H4 (cell line): ENCODE measurements around the gene TOP3A. TPM values are rescaled to one million over a fixed set of nuclear protein-coding genes. Genes with fewer than 3 reads are reported as not detected.

Experiments
- DNase-seq: peaks from one replicate; pipeline ENCODE4 v3.0.0-alpha.2; 2015; ENCODE audit warnings: low spot score
- total RNA-seq: library from RNA; depleted of rRNA; stranded (reverse); fragments of >200 nt; shearing (Covaris generic); gene quantifications from 2 replicates; pipeline ENCODE4 v1.2.3, GENCODE V29; 2014

Gene TOP3A
- total RNA-seq, 1 experiment from 2014 or later: 25.6 TPM

GRCh38 chr17:18253947-18254821 is 60.6 kb downstream of the TOP3A start:
- no peak for DNase-seq

DNA sequence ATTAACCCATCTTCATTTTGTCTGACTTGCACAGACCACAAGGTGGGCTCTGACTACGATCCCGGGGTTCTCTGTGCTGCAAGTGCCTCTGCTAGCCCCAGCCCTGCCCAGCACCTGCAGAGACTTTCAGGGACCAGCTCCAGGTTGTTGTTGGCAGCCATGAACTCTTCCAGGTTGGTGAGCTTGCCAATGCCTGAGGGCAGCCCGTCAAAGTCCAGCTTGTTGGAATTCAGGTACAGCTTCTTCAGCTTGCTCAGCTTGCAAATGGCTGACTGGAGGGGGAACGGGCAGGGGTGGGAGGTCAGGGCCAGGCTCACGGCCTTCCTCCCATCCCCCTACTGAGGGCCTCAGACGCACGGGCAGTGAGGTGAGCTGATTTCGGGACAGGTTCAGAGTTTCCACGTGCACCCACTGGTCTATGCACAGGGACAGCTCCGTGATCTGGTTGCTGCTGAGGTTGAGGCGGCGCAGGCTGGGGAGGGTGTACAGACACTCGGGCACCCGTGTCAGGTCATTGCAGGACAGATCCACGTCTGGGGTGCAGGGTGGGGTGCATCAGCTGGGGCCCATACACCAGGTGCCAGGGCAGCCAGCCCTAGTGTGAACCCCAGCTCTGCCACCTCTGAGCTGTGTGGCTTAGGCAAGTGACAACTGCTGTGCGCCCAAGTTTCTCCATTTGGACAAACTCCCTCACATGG is 61.5 kb downstream of the TOP3A start:
- DNase-seq: no peak

GRCh38 chr17:18252160-18252559 is 62.6 kb downstream of the TOP3A start:
- no peak for DNase-seq

DNA sequence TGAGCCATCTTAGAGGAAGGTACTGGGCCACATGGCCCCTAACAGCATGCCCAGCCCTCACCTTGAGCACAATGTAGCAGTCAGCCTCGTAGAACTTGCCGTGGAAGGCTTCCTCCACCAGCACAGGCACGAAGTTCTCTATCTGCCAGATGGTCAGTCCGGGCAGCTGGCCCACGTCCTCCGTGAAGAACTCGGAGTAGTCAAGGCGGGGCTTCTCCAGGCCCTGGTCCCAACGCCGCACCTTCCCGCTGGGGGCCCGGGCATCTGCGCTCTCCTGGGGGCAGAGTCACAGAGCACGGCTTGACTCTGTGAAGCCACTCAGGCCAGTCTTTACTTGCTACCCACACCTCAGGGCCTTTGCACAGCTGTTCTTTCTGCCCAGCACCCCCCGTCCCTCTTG is 63.6 kb downstream of the TOP3A start:
- DNase-seq: no peak

DNA sequence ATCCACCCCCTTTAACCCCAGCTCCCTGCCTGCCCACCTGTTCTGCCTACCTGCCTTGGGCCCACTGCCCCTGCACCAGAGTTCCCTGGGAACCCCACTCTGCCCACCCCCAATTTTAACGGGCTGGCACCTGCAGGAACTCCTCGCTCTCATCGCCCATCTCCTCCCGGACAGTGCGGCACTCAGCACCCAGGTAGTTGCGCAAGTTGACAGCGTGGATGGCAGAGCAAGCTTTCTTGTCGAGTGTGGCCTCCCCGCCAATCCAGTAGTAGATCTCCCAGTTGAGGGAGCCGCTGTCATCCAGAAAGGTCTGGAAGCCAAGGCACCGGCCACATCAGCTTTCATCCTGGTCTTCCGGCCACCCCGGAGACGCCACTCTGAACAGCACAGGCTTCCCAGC is 64.1 kb downstream of the TOP3A start:
- no peak for DNase-seq

DNA sequence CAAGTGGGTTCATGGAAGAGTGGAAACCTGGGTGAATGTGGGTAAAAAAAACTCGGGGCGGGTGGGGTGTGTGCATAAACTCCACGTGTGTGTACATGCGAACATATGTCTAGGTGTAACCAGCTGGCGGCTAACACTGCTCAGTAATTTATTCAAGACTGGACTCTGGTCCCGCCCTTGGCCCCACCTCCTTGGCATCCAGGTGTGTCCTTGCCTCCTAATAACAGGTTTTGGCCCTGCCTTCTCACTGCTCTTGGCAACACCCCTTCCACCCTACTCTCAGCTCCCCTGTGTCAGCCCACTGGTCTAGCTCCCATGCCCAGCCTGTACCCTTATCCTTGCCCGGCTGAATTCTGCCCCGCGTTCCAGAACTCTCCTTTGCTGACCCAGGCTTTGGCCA is 64.5 kb downstream of the TOP3A start:
- DNase-seq: no peak

DNA sequence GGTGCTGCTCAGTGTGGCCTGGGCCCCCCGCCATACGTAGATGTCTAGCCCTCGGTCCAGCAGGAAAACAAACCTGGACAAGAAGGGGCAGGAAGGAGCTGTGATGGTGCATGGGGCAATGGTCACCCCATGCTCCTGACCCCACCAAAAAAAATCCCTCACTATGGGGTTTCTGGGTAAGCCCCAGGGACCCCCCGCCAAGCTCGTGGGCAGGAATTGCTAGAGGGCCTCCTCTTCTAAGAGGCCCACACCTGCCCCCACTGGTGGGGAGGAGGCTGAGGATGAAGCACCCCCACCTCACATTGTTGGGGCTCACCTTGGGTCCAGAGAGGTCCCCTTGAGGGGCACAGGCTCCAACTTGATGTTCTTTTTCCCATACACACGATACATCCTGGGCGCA is 66.0 kb downstream of the TOP3A start:
- DNase-seq: no peak

DNA sequence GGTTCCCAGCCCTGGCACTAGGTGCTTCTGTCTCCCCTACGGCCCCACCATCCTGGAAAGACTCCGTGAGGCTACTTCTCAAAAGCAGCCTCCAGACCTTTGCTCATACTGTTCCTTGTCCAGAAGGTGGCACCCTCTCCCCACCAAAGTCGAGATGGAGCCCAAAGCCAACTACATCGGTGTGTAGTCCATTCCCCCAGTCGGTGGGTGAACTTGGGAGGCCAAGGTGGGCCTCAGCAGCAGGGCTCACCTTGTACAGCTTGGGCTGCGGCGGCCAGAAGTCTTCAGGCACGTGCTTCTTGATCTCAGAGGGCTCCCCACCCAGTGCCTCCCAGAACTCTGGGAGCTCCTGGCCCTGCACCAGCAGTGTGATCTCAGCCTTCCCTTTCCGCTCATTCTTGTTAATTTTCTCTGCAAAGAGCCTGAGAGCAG is 66.5 kb downstream of the TOP3A start:
- peak; percentile 63 for DNase-seq

DNA sequence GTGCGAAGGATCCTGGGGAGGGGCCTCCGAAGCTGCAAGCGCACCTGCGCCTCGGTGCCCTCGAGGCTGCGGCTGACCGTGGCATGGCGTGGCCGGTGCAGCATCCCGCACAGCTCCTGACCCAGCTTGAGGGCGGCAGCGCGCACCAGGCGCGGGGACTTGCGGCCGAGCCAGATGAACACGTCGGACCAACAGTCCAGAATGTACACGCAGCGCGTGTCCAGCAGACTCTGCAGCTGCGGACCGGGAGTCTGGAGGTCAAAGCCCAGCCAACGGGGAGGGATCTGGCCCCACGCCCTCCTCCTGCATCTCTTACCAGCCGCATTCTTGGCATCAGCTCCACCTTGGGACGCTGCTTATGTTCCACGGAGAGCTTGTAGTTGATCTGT is 67.2 kb downstream of the TOP3A start:
- DNase-seq: no peak

DNA sequence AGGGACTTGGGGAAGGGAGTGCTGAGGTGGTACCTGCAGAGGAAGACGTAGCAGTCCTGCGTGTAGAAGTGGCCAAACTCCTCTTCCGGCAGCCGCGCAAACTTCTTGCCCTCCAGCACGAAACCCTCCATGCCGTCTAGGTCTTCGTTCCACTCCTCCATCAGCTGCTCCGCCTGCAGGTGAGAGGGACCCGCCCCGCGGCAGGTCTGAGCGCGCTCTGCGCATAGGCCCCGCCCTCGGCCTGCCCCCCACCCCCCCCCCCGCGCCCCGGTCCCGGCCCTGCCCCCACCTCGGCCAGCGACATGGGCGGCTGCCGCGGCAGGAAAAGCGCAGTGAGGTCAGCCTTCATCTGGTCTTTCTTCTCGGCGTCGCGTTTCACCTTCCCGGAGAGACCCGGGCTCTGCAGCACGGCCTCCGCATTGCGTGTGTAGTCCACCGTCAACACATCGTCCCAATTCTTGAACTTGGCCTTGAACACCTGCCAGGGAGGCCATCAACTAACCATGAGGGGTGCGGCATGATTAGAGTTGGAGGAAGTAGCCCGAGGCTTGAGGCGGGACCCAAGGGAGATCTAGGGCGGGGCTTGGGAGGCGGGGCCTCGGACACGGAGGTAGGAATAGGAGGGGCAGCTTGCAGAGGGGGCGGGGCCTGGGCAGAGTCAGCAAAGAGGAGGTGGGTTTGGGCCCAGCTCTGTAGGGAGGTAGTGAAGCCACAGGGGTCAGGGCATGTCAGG is 67.7 kb downstream of the TOP3A start:
- DNase-seq: no peak

DNA sequence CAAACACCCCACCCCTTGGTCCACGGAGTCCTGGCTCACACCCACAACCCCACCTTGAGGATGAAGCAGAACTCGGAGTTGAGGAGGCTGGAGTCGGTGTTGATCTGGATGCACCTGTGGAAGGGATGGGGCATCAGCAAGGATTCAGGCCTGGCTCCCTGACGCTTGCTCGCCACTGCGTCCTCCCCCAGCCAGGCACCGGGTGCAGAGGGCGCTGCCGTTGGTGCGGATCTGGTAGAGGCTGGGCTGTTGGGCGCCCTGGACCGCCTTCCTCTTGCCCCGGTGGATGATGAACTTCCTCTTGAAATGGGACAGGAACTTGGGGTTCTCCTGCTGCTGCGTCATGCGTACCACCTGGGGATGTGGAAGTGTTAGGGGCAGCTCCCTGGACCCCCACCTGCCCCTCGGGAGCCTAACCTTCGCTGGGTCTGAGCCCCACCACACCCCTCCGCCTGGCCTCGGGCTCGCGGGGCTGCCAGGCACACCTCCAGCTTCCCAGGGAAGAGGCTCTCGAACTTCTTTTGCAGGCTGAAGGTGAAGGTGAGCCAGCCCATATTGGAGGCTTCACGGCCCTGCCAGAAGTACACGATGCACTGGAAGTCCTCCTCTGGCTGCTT is 68.6 kb downstream of the TOP3A start:
- DNase-seq: no peak

DNA sequence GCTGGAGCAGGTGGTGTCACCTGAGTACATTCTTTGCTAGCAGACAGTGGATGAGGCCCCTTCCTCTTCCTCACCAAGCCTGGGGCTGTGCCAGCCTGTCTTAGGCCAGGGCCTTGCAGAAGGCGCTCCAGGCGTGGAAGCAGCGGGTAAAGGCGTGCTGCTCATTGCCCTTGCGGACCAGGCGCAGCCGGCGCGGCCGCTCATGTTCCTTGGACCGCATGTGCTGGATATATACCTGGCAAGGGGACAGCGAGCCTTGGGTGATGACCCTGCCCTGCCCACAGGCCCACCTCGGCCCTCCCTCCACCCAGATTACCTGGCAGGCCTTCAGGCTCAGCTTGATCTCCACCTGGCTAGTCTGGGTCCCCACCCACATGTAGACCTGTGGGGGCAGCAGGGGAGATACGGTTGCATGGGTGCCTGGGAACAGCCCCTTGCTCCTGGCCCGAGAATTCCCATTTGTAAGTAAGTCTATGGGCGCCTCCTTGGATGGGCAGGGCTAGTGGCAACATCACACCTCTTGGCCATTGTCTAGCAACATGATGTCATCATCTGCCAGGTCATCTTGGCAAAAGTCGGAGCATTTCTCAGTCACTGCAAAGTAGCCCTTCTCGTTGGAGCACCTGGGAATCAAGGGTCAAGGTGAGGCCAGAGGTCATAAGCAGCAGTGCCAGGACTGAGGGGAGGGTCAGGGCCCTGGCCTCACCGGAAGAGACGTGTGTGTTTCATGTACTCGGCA is 69.6 kb downstream of the TOP3A start:
- no peak for DNase-seq

GRCh38 chr17:18241229-18241871 is 73.4 kb downstream of the TOP3A start:
- DNase-seq: no peak

- no peak for DNase-seq
Measured at GRCh38 chr17:18240449-18240848, 74.3 kb downstream of the TOP3A start.

- no peak for DNase-seq
Measured at GRCh38 chr17:18238299-18238698, 76.5 kb downstream of the TOP3A start.

DNA sequence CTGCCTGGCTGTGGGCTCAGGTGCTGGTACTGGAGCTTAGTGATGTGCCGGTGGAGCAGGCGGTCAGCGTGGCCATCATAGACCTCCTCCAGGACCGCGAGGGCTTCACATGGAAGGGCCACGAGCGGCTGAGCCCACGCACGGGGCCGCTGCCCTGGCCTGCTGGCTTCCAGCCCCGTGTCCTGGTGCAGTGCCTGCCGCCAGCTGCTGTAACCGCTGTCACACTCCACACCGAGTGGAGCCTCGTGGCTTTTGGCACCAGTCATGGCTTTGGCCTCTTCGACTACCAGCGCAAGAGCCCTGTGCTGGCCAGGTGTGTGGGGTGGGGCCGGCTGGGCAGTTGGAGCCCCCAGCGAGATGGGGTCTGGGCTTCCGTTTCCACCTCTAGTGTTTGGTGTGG is 77.3 kb downstream of the TOP3A start:
- DNase-seq: no peak

- no peak for DNase-seq
Measured at GRCh38 chr17:18236494-18236893, 78.3 kb downstream of the TOP3A start.

GRCh38 chr17:18235743-18236256 is 79.0 kb downstream of the TOP3A start:
- peak; percentile 54 for DNase-seq

DNA sequence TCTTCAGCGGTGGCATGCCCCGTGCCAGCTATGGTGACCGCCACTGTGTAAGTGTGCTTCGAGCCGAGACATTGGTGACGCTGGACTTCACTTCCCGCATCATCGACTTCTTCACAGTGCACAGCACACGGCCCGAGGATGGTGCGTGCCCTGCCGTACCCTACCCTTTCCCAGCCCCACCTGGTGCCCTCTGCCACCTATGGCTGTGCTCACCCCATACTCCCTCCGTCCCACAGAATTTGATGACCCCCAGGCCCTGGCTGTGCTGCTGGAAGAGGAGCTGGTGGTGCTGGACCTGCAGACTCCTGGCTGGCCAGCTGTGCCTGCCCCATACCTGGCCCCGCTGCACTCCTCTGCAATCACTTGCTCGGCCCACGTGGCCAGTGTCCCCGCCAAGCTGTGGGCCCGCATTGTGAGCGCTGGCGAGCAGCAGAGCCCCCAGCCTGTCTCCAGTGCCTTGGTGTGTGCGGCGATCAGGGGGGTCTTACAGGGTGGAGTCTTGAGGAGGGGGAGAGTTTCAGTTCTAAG is 79.9 kb downstream of the TOP3A start:
- DNase-seq: no peak

DNA sequence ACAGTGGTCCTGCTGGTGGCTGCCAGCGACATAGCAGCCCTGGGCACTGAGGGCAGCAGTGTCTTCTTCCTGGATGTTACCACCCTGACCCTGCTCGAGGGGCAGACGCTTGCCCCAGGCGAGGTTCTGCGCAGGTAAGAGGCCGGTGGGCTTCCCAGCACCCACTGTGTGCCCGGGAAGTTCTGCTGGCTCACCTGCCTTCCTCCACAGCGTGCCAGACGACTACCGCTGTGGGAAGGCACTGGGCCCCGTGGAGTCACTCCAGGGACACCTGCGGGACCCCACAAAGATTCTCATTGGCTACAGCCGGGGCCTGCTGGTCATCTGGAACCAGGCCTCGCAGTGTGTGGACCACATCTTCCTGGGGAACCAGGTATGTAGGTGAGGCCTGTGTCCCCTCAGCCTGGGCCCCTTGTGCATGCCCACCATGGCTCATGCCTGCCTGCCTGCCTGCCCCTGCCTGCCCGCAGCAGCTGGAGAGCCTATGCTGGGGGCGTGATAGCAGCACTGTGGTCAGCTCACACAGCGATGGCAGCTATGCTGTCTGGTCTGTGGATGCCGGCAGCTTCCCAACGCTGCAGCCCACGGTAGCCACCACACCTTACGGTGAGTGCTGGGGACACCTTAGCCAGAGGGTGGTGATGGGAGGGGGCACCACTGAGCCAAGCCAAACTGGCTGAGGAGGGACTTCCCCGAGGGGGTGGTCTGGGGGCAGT is 80.8 kb downstream of the TOP3A start:
- DNase-seq: no peak
